KOPT-K1 (cell line): ENCODE data around the gene PRR5.

Source experiments
- H3K27ac ChIP-seq: fragments of 200-600 bp; sonication (generic); 2 replicates; pipeline ENCODE4 v1.5.1; 2016; ENCODE audit warnings: antibody characterized with exemption, mild to moderate bottlenecking, low read depth, low read length; ENCODE audit not compliant: poor library complexity, severe bottlenecking
- H3K36me3 ChIP-seq: fragments of 200-600 bp; sonication (generic); 2 replicates; pipeline ENCODE4 v1.5.1; 2017; ENCODE audit warnings: antibody characterized with exemption, mild to moderate bottlenecking, low read length, moderate library complexity; ENCODE audit not compliant: insufficient read depth
- H3K9me3 ChIP-seq: fragments of 200-600 bp; sonication (generic); 2 replicates; pipeline ENCODE4 v1.5.1; 2017; ENCODE audit warnings: antibody characterized with exemption, low read length, mild to moderate bottlenecking; ENCODE audit not compliant: insufficient read depth, poor library complexity, severe bottlenecking

PRR5 gene

GRCh38 chr22:44711690-44712555 lies 9.9 kb downstream of the PRR5 start:
- H3K36me3 ChIP-seq: no peaks in the 10 kb centered on the region
- no peaks in the 10 kb centered on the region for H3K9me3 ChIP-seq
- peak overlapping the region; percentile 58 for H3K27ac ChIP-seq

- H3K9me3 ChIP-seq: no peaks in the 10 kb centered on the region
- no peaks in the 10 kb centered on the region for H3K36me3 ChIP-seq
- H3K27ac ChIP-seq: peak overlapping the region; percentile 58
Measured at GRCh38 chr22:44712962-44713361, 11.0 kb downstream of the PRR5 start.

- H3K27ac ChIP-seq: peak overlapping the region; percentile 58
- no peaks in the 10 kb centered on the region for H3K36me3 ChIP-seq
- H3K9me3 ChIP-seq: no peaks in the 10 kb centered on the region
Measured at GRCh38 chr22:44714703-44715350, 12.8 kb downstream of the PRR5 start.

- Histone ChIP-seq H3K9me3 (no peaks in the 10 kb centered on the region), H3K27ac (peak overlapping the region; percentile 60), H3K36me3 (no peaks in the 10 kb centered on the region)
Measured at GRCh38 chr22:44718418-44718817, 16.4 kb downstream of the PRR5 start.

- Histone ChIP-seq H3K9me3 (no peaks in the 10 kb centered on the region), H3K36me3 (no peaks in the 10 kb centered on the region), H3K27ac (peak overlapping the region; percentile 60)
Measured at GRCh38 chr22:44719586-44720368, 17.8 kb downstream of the PRR5 start.

DNA sequence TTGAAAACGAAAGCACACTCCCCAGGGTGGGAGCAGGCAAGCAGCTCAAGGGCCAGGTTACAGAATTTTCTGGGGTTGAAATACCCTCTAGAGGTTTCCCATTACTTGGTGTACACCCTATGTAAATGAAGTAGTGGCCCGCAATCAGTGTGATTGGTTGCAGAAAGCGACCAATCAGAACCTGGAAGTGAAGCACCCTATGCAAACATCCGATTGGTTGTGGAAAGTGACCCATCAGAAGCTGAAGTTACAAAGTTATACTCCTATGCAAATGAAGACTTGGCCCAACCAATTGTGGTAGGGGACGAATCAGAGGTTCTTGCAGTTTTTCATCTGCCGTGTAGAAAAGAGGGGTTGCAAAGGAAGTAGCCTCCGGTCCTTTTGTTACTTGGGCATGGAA lies 19.2 kb downstream of the PRR5 start:
- Histone ChIP-seq H3K9me3 (no peaks in the 10 kb centered on the region), H3K27ac (peak overlapping the region; percentile 60), H3K36me3 (no peaks in the 10 kb centered on the region)

DNA sequence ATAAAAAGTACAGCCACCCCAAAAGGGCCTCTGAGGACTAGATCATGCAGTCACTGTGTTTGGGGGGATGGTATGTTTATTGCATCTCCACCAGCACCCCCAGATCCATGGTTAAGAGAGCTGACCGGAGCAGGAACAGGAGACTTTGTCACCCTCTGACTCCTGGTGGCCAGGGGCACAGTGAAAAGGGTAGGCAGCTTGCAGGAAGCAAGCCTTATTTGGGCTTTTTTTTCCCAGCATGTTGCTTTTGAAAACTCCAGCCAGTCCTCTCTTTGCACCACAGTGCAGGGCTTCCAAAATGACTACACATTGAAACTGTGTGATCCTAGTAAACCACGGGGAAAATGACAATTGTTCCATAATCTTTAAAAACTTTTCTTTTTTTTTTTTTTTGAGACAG lies 20.6 kb downstream of the PRR5 start:
- Histone ChIP-seq H3K9me3 (no peaks in the 10 kb centered on the region), H3K27ac (no peak overlapping the region), H3K36me3 (no peaks in the 10 kb centered on the region; the same call in 1 of the 2 replicates)

DNA sequence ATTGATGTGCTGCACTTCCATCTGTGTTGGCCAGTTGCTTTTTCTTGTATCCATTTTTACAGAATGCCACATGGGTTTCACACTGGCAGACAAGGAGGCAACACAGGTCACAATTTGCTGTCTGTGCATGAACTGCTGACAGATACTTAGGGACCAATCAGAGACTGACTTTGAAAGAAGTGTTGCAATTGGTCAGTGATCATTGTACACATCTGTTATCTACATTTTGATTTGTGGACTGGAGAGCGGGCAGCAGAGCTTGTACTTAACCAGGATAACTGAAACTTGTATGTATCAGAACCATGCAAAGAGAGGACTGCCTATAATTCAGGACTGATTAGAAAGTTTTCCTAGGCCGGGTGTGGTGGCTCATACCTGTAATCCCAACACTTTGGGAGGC lies 21.8 kb downstream of the PRR5 start:
- no peaks in the 10 kb centered on the region; the same call in 1 of the 2 replicates for H3K36me3 ChIP-seq
- no peaks in the 10 kb centered on the region for H3K9me3 ChIP-seq
- H3K27ac ChIP-seq: no peak overlapping the region

- H3K27ac ChIP-seq: no peak overlapping the region
- H3K9me3 ChIP-seq: no peaks in the 10 kb centered on the region
- H3K36me3 ChIP-seq: no peaks in the 10 kb centered on the region; the same call in 1 of the 2 replicates
Measured at GRCh38 chr22:44724416-44724815, 22.4 kb downstream of the PRR5 start.

- Histone ChIP-seq H3K36me3 (no peaks in the 10 kb centered on the region; the same call in 1 of the 2 replicates), H3K27ac (no peak overlapping the region), H3K9me3 (no peaks in the 10 kb centered on the region)
Measured at GRCh38 chr22:44724859-44725258, 22.9 kb downstream of the PRR5 start.

DNA sequence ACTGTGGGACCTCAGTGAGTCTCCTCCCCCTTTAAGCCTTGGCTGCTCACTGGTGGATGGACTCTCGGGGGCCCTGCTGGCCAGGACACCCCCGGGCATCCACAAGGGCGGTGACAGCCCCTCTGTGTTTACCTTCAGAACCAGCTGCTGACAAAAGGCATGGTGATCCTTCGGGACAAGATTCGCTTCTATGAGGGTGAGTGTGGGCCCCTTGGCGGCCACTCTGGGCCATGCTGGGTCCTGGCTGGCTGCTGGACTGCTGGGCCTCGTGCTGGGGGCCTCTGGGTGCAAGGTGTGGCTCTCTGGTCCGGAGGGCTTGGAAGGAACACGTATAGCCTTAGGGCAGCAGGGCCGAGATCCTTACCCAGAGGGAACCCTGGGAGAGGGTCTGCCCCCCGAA lies 24.4 kb downstream of the PRR5 start:
- no peaks in the 10 kb centered on the region for H3K9me3 ChIP-seq
- no peaks in the 10 kb centered on the region; the same call in 1 of the 2 replicates for H3K36me3 ChIP-seq
- H3K27ac ChIP-seq: no peak overlapping the region

GRCh38 chr22:44727148-44727547 lies 25.1 kb downstream of the PRR5 start:
- no peaks in the 10 kb centered on the region for H3K9me3 ChIP-seq
- no peaks in the 10 kb centered on the region; the same call in 1 of the 2 replicates for H3K36me3 ChIP-seq
- H3K27ac ChIP-seq: no peak overlapping the region

DNA sequence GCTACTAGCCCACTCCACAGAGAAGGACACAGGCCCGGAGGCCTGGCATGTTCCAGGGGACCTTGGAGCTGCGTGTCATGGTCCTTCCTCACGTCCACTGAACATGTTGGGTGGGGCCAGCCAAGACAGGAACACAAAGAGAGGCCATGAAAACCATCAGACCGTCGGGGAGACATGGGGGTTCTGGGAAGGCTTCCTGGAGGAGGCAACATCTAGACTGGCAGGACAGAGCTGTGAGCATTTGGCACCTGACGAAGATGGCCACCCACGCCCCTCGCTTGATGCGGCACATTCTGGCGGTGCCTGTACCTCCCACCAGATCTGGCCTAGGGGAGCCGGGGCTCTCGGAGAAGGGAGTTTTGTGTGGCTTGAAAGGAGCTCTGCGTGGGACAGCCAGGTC lies 25.7 kb downstream of the PRR5 start:
- Histone ChIP-seq H3K27ac (no peak overlapping the region), H3K9me3 (no peaks in the 10 kb centered on the region), H3K36me3 (no peaks in the 10 kb centered on the region; the same call in 1 of the 2 replicates)

DNA sequence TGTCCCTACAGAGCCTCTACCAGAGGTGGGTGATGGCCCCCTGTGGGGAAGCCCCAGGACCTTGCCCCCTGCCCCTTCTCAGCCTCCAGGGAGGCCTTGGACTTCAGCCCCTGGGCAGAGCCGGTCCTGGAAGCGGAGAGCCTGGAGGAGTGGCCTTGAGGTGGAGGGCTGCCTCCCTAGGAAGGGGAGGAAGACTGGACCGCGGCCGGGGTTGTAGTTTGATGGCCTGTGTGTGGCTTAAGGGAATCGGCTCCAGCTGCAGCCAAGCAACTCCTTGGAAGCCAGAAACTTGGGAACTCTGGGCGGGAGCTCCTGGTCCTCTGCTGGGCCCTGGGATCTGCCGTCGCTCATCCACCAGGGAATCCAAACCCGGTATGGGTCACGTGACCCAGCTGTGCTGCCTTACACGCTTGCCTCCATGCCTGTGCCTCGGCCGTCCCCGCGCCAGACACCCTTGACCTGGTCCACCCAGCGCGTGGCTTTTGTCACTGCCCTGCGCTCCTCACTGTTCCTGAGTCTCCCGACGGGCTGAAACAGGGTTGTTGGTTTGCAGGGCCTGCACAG lies 26.8 kb downstream of the PRR5 start:
- no peaks in the 10 kb centered on the region; the same call in 1 of the 2 replicates for H3K36me3 ChIP-seq
- no peaks in the 10 kb centered on the region for H3K9me3 ChIP-seq
- H3K27ac ChIP-seq: no peak overlapping the region
